Heart right ventricle (tissue), 16 donors: ENCODE measurements around the gene BNIP3. TPM values are rescaled to one million over a fixed set of nuclear protein-coding genes. Genes with fewer than 3 reads are reported as not detected.

ENCODE experiments used
- ATAC-seq, 8 donors: fragments of 200-7000 bp; cut with Tn5 transposase; one replicate each; pipeline ENCODE4 v1.9.1; 2020; ENCODE audit warnings: mild to moderate bottlenecking in 8 of 8, moderate library complexity in 8 of 8, moderate number of reproducible peaks in 1 of 8
- DNase-seq, 2 donors: peaks; one replicate each; pipeline ENCODE4 v3.0.0-alpha.2; 2020
- H3K27ac ChIP-seq, 10 donors: fragments of 200-600 bp; sonication (generic) in 2 of 10; one replicate each; pipeline versions ENCODE4 v1.5.0 to v1.8.0; 2020 to 2022; ENCODE audit warnings: mild to moderate bottlenecking in 3 of 10
- H3K27me3 ChIP-seq, 7 donors: fragments of 200-600 bp; one replicate each; pipeline ENCODE4 v1.8.0; 2021 to 2022; ENCODE audit warnings: mild to moderate bottlenecking in 2 of 7
- H3K36me3 ChIP-seq, 9 donors: fragments of 200-600 bp; sonication (generic) in 1 of 9; one replicate each; pipeline versions ENCODE4 v1.5.0 to v1.8.0; 2020 to 2022; ENCODE audit warnings: mild to moderate bottlenecking in 2 of 9
- H3K4me1 ChIP-seq, 9 donors: fragments of 200-600 bp; sonication (generic) in 1 of 9; one replicate each; pipeline versions ENCODE4 v1.5.0 to v1.8.0; 2020 to 2022; ENCODE audit warnings: mild to moderate bottlenecking in 4 of 9
- H3K4me3 ChIP-seq, 10 donors: fragments of 200-600 bp; sonication (generic) in 2 of 10; one replicate each; pipeline versions ENCODE4 v1.5.0 to v1.8.0; 2020 to 2022; ENCODE audit warnings: mild to moderate bottlenecking in 7 of 10, moderate library complexity in 2 of 10
- H3K9me3 ChIP-seq, 11 donors: fragments of 200-600 bp in 10 of 11; sonication (generic) in 2 of 11; one replicate each; pipeline versions ENCODE4 v1.5.0 to v1.8.0; 2013 to 2022; ENCODE audit warnings: mild to moderate bottlenecking in 2 of 11, control low read depth in 1 of 11, moderate library complexity in 1 of 11
- CTCF ChIP-seq, 9 donors: fragments of 200-600 bp; sonication (generic) in 2 of 9; IDR thresholded peaks; one replicate each; pipeline versions ENCODE4 v1.5.0 to v1.8.0; 2021 to 2022; ENCODE audit warnings: antibody characterized with exemption in 9 of 9, mild to moderate bottlenecking in 5 of 9, moderate library complexity in 1 of 9
- WGBS, 2 donors: extraction: QIAGEN DNeasy Blood & Tissue Kit; methylation state at CpG; one replicate each; pipeline ENCODE4 v1.1.7; 2013; ENCODE audit warnings: inconsistent platforms in 1 of 2; 5-methylcytosine and 5-hydroxymethylcytosine counted together
- intact Hi-C, 10 donors: fragments of 100-400 bp; cut with DNase I; formaldehyde crosslinking; loops; one replicate each; pipeline versions ENCODE4 v1.11.1 to v1.14.2; 2022
- polyA plus RNA-seq, 2 donors: library from polyadenylated mRNA; stranded (reverse); fragments of 200-250 nt; gene quantifications; one replicate each; pipeline ENCODE4 v1.2.3, GENCODE V29; 2013
- total RNA-seq, 10 donors: library from RNA; stranded (reverse); fragmentation: NEBNext Ultra II Directional in 3 of 10; extraction: Animal tissue kit (Norgen Biotek cat#: 25700) in 3 of 10; gene quantifications; one replicate each; pipeline versions ENCODE4 v1.2.1 to v1.2.4, GENCODE V29; 2021 to 2023
- donor health status: Arrhythmogenic right ventricular cardiomyopathy.
- donor health status: ischemic (EF 13 %, LVEDD 7.1; RV severe dilation, severe dysfunction).
- donor health status: healthy with polysubstance abuse.
- donor health status: DM: no; HTN: yes; CAD: no.
- donor health status: DM: no; HTN: no; CAD: no.
- donor health status: ischemic (EF 25% LVEDD 6.9; RV normal size, moderate dysfunction).
- donor health status: ischemic (EF 25% LVEDD 5.7; RV mildly dilated, moderate dysfunction).
- donor health status: healthy.
- donor health status: DM: yes; HTN: yes; CAD: no.
- donor health status: Ischemic cardiomyopathy.
- donor health status: ischemic (EF 35%, LVEDD 5.7; RV mildly dilated, moderate dysfunction).
- donor health status: nonischemic (EF 11% LVEDD 7.7; RV severe dilation, severe dysfunction).
- donor health status: DM: yes; HTN: yes; CAD: no.
- donor health status: PGD.
- donor health status: ischemic (EF 29% LVEDD 5.4; RV normal size, mild dysfunction).
- donor health status: nonischemic (EF 23%, LVEDD 6.1; RV moderate dilation, normal function).

The BNIP3 gene
- total and polyA plus RNA-seq, 12 donors = 34.6 to 211 (median 148) TPM

GRCh38 chr10:131963811-131964210 lies 17.9 kb downstream of the BNIP3 start:
- intact Hi-C loops = no loop called here
- ATAC-seq = no peak

GRCh38 chr10:131963350-131963749 lies 18.4 kb downstream of the BNIP3 start:
- 92 to 94% methylated on average over 20 of the region's 20 CpGs for WGBS, 2 donors
- Histone ChIP-seq H3K27me3 (no peaks in the 10 kb centered on the region), H3K36me3 (peaks cover 0 to 52% (median 8%) of the 10 kb centered on the region in 9 donors), H3K4me1 (peaks cover 0 to 6% (median 0%) of the 10 kb centered on the region in 9 donors), H3K9me3 (no peaks in the 10 kb centered on the region), H3K4me3 (no peak overlapping the region), H3K27ac (no peak overlapping the region)
- DNase-seq (no peak), ATAC-seq (no peak)
- intact Hi-C loops = no loop called here
- TF ChIP-seq CTCF (IDR thresholded peaks at IDR 0.05) = no peak

More at GRCh38 chr10:131963811-131964210, 17.9 kb downstream of the BNIP3 start:
- H3K27me3 ChIP-seq = no peaks in the 10 kb centered on the region
- no peak overlapping the region for H3K27ac ChIP-seq
- H3K9me3 ChIP-seq = no peaks in the 10 kb centered on the region
- H3K4me3 ChIP-seq = no peak overlapping the region
- DNase-seq = no peak
- peaks cover 0 to 57% (median 8%) of the 10 kb centered on the region in 9 donors for H3K36me3 ChIP-seq
- no peak for TF ChIP-seq CTCF (IDR thresholded peaks at IDR 0.05)
- WGBS, 2 donors = 80 to 89% methylated on average over 9 of the region's 9 CpGs
- peaks cover 0 to 6% (median 0%) of the 10 kb centered on the region in 9 donors for H3K4me1 ChIP-seq

- Histone ChIP-seq H3K9me3 (no peaks in the 10 kb centered on the region), H3K4me1 (peaks cover 0 to 6% (median 0%) of the 10 kb centered on the region in 9 donors), H3K27me3 (no peaks in the 10 kb centered on the region), H3K4me3 (no peak overlapping the region), H3K27ac (no peak overlapping the region), H3K36me3 (peaks cover 0 to 41% (median 9%) of the 10 kb centered on the region in 9 donors)
- 83 to 86% methylated on average over 32 of the region's 32 CpGs for WGBS, 2 donors
- DNase-seq = no peak
- intact Hi-C loops = no loop called here
- TF ChIP-seq CTCF (IDR thresholded peaks at IDR 0.05) = no peak
- ATAC-seq = peak in 2 of 8 donors; percentile 3 to 14
Measured at GRCh38 chr10:131961777-131962662, 19.7 kb downstream of the BNIP3 start.

GRCh38 chr10:131961047-131961776 lies 20.5 kb downstream of the BNIP3 start:
- ATAC-seq = peak in 6 of 8 donors; percentile 2 to 54 (median 16)
- peaks cover 0 to 41% (median 9%) of the 10 kb centered on the region in 9 donors for H3K36me3 ChIP-seq
- H3K27me3 ChIP-seq = no peaks in the 10 kb centered on the region
- intact Hi-C loops = no loop called here
- no peak overlapping the region for H3K4me3 ChIP-seq
- no peaks in the 10 kb centered on the region for H3K9me3 ChIP-seq
- DNase-seq = no peak
- no peak for TF ChIP-seq CTCF (IDR thresholded peaks at IDR 0.05)
- peaks cover 0 to 6% (median 0%) of the 10 kb centered on the region in 9 donors for H3K4me1 ChIP-seq
- no peak overlapping the region for H3K27ac ChIP-seq
- WGBS, 2 donors = 91 to 93% methylated on average over 26 of the region's 26 CpGs
